GM23338 (cell line): ENCODE data around the gene GCN1. TPM values are rescaled to one million over a fixed set of nuclear protein-coding genes. Genes with fewer than 3 reads are reported as not detected.

ENCODE experiments used
- ATAC-seq: fragments of 200-7000 bp; cut with Tn5 transposase; 3 replicates; pipeline ENCODE4 v1.9.1; 2020
- DNase-seq: peaks from one replicate; pipeline ENCODE4 v3.0.0-alpha.2; 2015; ENCODE audit warnings: low spot score
- H2AFZ ChIP-seq: fragments of 200-600 bp; sonication (generic); 2 replicates; pipeline ENCODE4 v1.8.0; 2016; ENCODE audit warnings: antibody characterized with exemption, mild to moderate bottlenecking, moderate library complexity
- H3F3A ChIP-seq: fragments of 200-600 bp; sonication (generic); replicated peaks from 2 replicates; pipeline ENCODE4 v1.8.0; 2017; ENCODE audit warnings: antibody characterized with exemption, mixed run types, low read depth
- H3K27ac ChIP-seq: fragments of 200-600 bp; sonication (generic); 2 replicates; pipeline ENCODE4 v1.6.1; 2016; ENCODE audit warnings: low read depth
- H3K27me3 ChIP-seq: fragments of 200-600 bp; sonication (generic); 2 replicates; pipeline ENCODE4 v1.8.0; 2016; ENCODE audit warnings: mild to moderate bottlenecking, mixed run types, moderate library complexity; ENCODE audit not compliant: insufficient read depth
- H3K36me3 ChIP-seq: fragments of 200-600 bp; sonication (generic); 2 replicates; pipeline ENCODE4 v1.8.0; 2016; ENCODE audit warnings: mild to moderate bottlenecking; ENCODE audit not compliant: insufficient read depth
- H3K4me1 ChIP-seq: fragments of 200-600 bp; sonication (generic); 2 replicates; pipeline ENCODE4 v1.8.0; 2016; ENCODE audit warnings: mild to moderate bottlenecking, moderate library complexity; ENCODE audit not compliant: insufficient read depth
- H3K4me2 ChIP-seq: fragments of 200-600 bp; sonication (generic); 2 replicates; pipeline ENCODE4 v1.7.1; 2017; ENCODE audit warnings: mixed run types
- H3K4me3 ChIP-seq: fragments of 200-600 bp; sonication (generic); 2 replicates; pipeline ENCODE4 v1.6.1; 2016; ENCODE audit warnings: mixed run types
- H3K79me2 ChIP-seq: fragments of 200-600 bp; sonication (generic); replicated peaks from 2 replicates; pipeline ENCODE4 v1.8.0; 2017; ENCODE audit warnings: mild to moderate bottlenecking; ENCODE audit not compliant: insufficient read depth
- H3K9me2 ChIP-seq: fragments of 200-600 bp; sonication (generic); 2 replicates; pipeline ENCODE4 v1.8.0; 2017; ENCODE audit not compliant: insufficient read depth
- H4K20me1 ChIP-seq: fragments of 200-600 bp; sonication (generic); replicated peaks from 2 replicates; pipeline ENCODE4 v1.8.0; 2017; ENCODE audit warnings: mild to moderate bottlenecking; ENCODE audit not compliant: insufficient read depth
- H3K27ac Mint-ChIP-seq: 2 replicates; pipeline ENCODE4 v1.8.0; 2020; ENCODE audit warnings: inconsistent platforms, mild to moderate bottlenecking, moderate library complexity, mixed read lengths
- H3K27me3 Mint-ChIP-seq: 3 replicates; pipeline ENCODE4 v1.8.0; 2022; ENCODE audit warnings: low read depth, mild to moderate bottlenecking, moderate library complexity, mixed read lengths, inconsistent platforms; ENCODE audit not compliant: insufficient read depth, poor library complexity
- H3K36me3 Mint-ChIP-seq: 3 replicates; pipeline ENCODE4 v1.8.0; 2021; ENCODE audit warnings: low read depth, mild to moderate bottlenecking, inconsistent platforms, moderate library complexity, mixed read lengths
- H3K4me1 Mint-ChIP-seq: 3 replicates; pipeline ENCODE4 v1.8.0; 2020; ENCODE audit warnings: mild to moderate bottlenecking, inconsistent platforms, mixed read lengths
- H3K4me3 Mint-ChIP-seq: 3 replicates; pipeline ENCODE4 v1.8.0; 2021; ENCODE audit warnings: moderate library complexity, mild to moderate bottlenecking, inconsistent platforms, mixed read lengths
- H3K9me3 Mint-ChIP-seq: 3 replicates; pipeline ENCODE4 v1.8.0; 2020; ENCODE audit warnings: moderate library complexity, mild to moderate bottlenecking, inconsistent platforms, mixed read lengths
- EZH2 ChIP-seq: fragments of 200-600 bp; sonication (generic); IDR thresholded peaks from one replicate; pipeline ENCODE4 v1.8.0; 2017; ENCODE audit warnings: antibody characterized with exemption, mild to moderate bottlenecking, low read depth; ENCODE audit not compliant: unreplicated experiment
- EZH2phosphoT487 ChIP-seq: fragments of 200-600 bp; sonication (generic); IDR thresholded peaks from one replicate; pipeline ENCODE4 v1.8.1; 2018; ENCODE audit warnings: antibody characterized with exemption; ENCODE audit not compliant: unreplicated experiment
- JUNB ChIP-seq: IDR thresholded peaks from one replicate; pipeline ENCODE4 v1.6.1; 2016; ENCODE audit warnings: antibody characterized with exemption; ENCODE audit not compliant: unreplicated experiment
- NANOG ChIP-seq: IDR thresholded peaks from 2 replicates; pipeline ENCODE4 v1.6.1; 2016; ENCODE audit warnings: antibody characterized with exemption, borderline replicate concordance
- STAT1 ChIP-seq: IDR thresholded peaks from one replicate; pipeline ENCODE4 v1.6.1; 2016; ENCODE audit warnings: antibody characterized with exemption; ENCODE audit not compliant: unreplicated experiment
- ZNF114 ChIP-seq: fragments of 250-450 bp; sonication (Bioruptor Pico); IDR thresholded peaks from 2 replicates; pipeline ENCODE4 v1.5.0; 2020; ENCODE audit warnings: mild to moderate bottlenecking, moderate library complexity
- ZNF331 ChIP-seq: fragments of 250-450 bp; sonication (Bioruptor Pico); IDR thresholded peaks from 2 replicates; pipeline ENCODE4 v1.5.0; 2020; ENCODE audit warnings: low read depth, mild to moderate bottlenecking, moderate library complexity
- polyA plus RNA-seq: library from polyadenylated mRNA; unstranded; fragments of >200 nt; fragmentation: Nextera tagmentation; extraction: Ambion mirVana; gene quantifications from 2 replicates; pipeline ENCODE4 v1.2.1, GENCODE V29; 2016
- total RNA-seq: library from RNA; depleted of rRNA; stranded (reverse); fragments of >200 nt; shearing (Covaris generic); gene quantifications from 2 replicates; pipeline ENCODE4 v1.2.3, GENCODE V29; 2014
- TF ChIP-seq, protein P1 (sequence below): IDR thresholded peaks from 2 replicates; pipeline ENCODE4 v1.6.1; 2016; ENCODE audit warnings: antibody characterized with exemption
- TF ChIP-seq, protein P2 (sequence below), 2 experiments: fragments of 200-600 bp in 1 of 2; sonication (generic) in 1 of 2; conservative IDR thresholded peaks; 2 replicates each; pipeline versions ENCODE4 v1.5.1 to v1.6.1; 2016 to 2017; ENCODE audit warnings: antibody characterized with exemption in 2 of 2, low read depth in 2 of 2, mild to moderate bottlenecking in 2 of 2, moderate library complexity in 1 of 2
- TF ChIP-seq, protein P3 (sequence below): IDR thresholded peaks from one replicate; pipeline ENCODE4 v1.6.1; 2018; ENCODE audit warnings: antibody characterized with exemption; ENCODE audit not compliant: unreplicated experiment

GCN1 gene
- total and polyA plus RNA-seq, 2 experiments from 2014 or later = 18.0 to 177 TPM

DNA sequence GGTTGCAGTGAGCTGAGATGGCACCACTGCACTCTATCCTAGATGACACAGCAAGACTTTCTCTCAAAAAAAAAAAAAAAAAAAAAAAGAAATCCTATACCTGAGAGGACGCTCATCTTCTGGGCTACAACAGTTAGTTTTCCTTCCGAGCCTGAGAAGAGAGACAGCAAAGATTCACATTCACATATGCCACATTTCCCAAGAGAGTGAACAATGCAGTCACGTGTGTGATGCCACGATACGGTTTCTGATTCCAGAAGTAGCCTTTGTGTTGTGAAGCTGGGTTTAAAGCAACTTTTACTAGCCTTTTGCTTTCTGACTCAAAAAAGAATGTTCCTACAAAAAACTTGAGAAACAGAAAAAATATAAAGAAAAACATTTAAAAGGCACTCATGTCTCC lies 19.5 kb downstream of the GCN1 start:
- H3K9me2 ChIP-seq = no peaks in the 10 kb centered on the region
- Mint-ChIP-seq H3K36me3 (peaks cover 90% of the 10 kb centered on the region), H3K4me3 (no peak overlapping the region), H3K27ac (no peak overlapping the region; the same call in 1 of the 2 replicates), H3K4me1 (no peaks in the 10 kb centered on the region), H3K27me3 (peaks cover 9% of the 10 kb centered on the region), H3K9me3 (no peaks in the 10 kb centered on the region)
- H3K4me2 ChIP-seq = no peak overlapping the region
- peaks cover 9% of the 10 kb centered on the region; the same call in 1 of the 2 replicates for H3F3A ChIP-seq
- no peak overlapping the region for H3K27ac ChIP-seq
- H3K4me1 ChIP-seq = no peaks in the 10 kb centered on the region
- no peak overlapping the region for H3K4me3 ChIP-seq
- ATAC-seq (no peak), DNase-seq (no peak)
- no peak overlapping the region for H2AFZ ChIP-seq
- TF ChIP-seq NANOG (no peak), EZH2phosphoT487 (no peak), JUNB (no peak)
- H4K20me1 ChIP-seq = peaks cover 32% of the 10 kb centered on the region
- H3K36me3 ChIP-seq = peaks cover 82% of the 10 kb centered on the region
- no peaks in the 10 kb centered on the region; the same call in none of the 2 replicates for H3K79me2 ChIP-seq
- no peaks in the 10 kb centered on the region for H3K27me3 ChIP-seq

DNA sequence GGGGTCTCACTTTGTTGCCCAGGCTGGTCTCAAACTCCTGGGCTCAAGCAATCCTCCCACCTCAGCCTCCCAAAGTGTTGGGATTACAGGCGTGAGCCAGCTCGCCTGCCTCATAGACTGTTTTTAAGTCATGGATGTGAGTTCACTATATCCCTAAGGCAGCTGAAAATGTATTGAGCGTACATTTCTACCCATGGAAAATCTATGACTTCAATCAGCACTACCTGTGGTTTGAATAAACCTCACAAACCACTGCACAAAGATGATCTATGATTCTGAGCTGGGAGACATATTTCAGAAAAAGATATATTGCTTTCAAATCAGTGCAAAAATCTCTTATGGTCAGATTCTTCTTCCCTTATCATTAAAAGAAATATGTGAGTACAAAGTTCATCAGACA lies 22.5 kb downstream of the GCN1 start:
- no peak for DNase-seq
- Mint-ChIP-seq H3K36me3 (peaks cover 85% of the 10 kb centered on the region), H3K27me3 (peaks cover 7% of the 10 kb centered on the region), H3K27ac (no peak overlapping the region), H3K9me3 (no peaks in the 10 kb centered on the region), H3K4me1 (no peaks in the 10 kb centered on the region), H3K4me3 (no peak overlapping the region)
- H3K4me3 ChIP-seq = no peak overlapping the region
- no peaks in the 10 kb centered on the region for H3K27me3 ChIP-seq
- H3F3A ChIP-seq = peaks cover 9% of the 10 kb centered on the region; the same call in 1 of the 2 replicates
- H2AFZ ChIP-seq = no peak overlapping the region
- H3K4me2 ChIP-seq = no peak overlapping the region
- H3K27ac ChIP-seq = 0 out of 2 replicates have a peak overlapping the region, but pooled peaks have one; percentile 59
- H3K79me2 ChIP-seq = peaks cover 4% of the 10 kb centered on the region; the same call in 1 of the 2 replicates
- H3K36me3 ChIP-seq = peaks cover 80% of the 10 kb centered on the region
- no peaks in the 10 kb centered on the region for H3K9me2 ChIP-seq
- peaks cover 33% of the 10 kb centered on the region for H4K20me1 ChIP-seq
- ATAC-seq = no peak
- no peaks in the 10 kb centered on the region for H3K4me1 ChIP-seq
- no peak for TF ChIP-seq STAT1
- no peak for TF ChIP-seq NANOG
- TF ChIP-seq, protein P1, sequence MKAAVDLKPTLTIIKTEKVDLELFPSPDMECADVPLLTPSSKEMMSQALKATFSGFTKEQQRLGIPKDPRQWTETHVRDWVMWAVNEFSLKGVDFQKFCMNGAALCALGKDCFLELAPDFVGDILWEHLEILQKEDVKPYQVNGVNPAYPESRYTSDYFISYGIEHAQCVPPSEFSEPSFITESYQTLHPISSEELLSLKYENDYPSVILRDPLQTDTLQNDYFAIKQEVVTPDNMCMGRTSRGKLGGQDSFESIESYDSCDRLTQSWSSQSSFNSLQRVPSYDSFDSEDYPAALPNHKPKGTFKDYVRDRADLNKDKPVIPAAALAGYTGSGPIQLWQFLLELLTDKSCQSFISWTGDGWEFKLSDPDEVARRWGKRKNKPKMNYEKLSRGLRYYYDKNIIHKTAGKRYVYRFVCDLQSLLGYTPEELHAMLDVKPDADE = no peak
- no peak for TF ChIP-seq ZNF114 (CRISPR knock-in tag)
- no peak for TF ChIP-seq EZH2
- TF ChIP-seq, protein P2, sequence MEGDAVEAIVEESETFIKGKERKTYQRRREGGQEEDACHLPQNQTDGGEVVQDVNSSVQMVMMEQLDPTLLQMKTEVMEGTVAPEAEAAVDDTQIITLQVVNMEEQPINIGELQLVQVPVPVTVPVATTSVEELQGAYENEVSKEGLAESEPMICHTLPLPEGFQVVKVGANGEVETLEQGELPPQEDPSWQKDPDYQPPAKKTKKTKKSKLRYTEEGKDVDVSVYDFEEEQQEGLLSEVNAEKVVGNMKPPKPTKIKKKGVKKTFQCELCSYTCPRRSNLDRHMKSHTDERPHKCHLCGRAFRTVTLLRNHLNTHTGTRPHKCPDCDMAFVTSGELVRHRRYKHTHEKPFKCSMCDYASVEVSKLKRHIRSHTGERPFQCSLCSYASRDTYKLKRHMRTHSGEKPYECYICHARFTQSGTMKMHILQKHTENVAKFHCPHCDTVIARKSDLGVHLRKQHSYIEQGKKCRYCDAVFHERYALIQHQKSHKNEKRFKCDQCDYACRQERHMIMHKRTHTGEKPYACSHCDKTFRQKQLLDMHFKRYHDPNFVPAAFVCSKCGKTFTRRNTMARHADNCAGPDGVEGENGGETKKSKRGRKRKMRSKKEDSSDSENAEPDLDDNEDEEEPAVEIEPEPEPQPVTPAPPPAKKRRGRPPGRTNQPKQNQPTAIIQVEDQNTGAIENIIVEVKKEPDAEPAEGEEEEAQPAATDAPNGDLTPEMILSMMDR (conservative IDR thresholded peaks at IDR 0.05; ENCODE audit: low read depth in 2 of 2) = no peak
- no peak for TF ChIP-seq JUNB
- TF ChIP-seq EZH2phosphoT487 = no peak
- no peak for TF ChIP-seq ZNF331 (CRISPR knock-in tag)
- TF ChIP-seq, protein P3, sequence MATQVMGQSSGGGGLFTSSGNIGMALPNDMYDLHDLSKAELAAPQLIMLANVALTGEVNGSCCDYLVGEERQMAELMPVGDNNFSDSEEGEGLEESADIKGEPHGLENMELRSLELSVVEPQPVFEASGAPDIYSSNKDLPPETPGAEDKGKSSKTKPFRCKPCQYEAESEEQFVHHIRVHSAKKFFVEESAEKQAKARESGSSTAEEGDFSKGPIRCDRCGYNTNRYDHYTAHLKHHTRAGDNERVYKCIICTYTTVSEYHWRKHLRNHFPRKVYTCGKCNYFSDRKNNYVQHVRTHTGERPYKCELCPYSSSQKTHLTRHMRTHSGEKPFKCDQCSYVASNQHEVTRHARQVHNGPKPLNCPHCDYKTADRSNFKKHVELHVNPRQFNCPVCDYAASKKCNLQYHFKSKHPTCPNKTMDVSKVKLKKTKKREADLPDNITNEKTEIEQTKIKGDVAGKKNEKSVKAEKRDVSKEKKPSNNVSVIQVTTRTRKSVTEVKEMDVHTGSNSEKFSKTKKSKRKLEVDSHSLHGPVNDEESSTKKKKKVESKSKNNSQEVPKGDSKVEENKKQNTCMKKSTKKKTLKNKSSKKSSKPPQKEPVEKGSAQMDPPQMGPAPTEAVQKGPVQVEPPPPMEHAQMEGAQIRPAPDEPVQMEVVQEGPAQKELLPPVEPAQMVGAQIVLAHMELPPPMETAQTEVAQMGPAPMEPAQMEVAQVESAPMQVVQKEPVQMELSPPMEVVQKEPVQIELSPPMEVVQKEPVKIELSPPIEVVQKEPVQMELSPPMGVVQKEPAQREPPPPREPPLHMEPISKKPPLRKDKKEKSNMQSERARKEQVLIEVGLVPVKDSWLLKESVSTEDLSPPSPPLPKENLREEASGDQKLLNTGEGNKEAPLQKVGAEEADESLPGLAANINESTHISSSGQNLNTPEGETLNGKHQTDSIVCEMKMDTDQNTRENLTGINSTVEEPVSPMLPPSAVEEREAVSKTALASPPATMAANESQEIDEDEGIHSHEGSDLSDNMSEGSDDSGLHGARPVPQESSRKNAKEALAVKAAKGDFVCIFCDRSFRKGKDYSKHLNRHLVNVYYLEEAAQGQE = no peak
